Endothelial cell of umbilical vein (primary cell): ENCODE measurements around the gene S100A5.

Experiments used
- CTCF ChIP-seq, 2 donors: IDR thresholded peaks; 1 replicate in 1 of 2; 2 replicates in 1 of 2; pipeline ENCODE4 v1.5.1; 2011; ENCODE audit warnings: low read length in 2 of 2, mild to moderate bottlenecking in 2 of 2, moderate library complexity in 2 of 2, control low read depth in 1 of 2, inconsistent platforms in 1 of 2, low read depth in 1 of 2; ENCODE audit not compliant: insufficient read depth in 1 of 2; ENCODE audit errors: extremely low read depth in 1 of 2
- EZH2 ChIP-seq: IDR thresholded peaks from 2 replicates; pipeline ENCODE4 v1.6.1; 2012; ENCODE audit warnings: borderline replicate concordance, low read depth, mild to moderate bottlenecking, moderate library complexity, low read length, inconsistent platforms; ENCODE audit not compliant: severe bottlenecking

DNA sequence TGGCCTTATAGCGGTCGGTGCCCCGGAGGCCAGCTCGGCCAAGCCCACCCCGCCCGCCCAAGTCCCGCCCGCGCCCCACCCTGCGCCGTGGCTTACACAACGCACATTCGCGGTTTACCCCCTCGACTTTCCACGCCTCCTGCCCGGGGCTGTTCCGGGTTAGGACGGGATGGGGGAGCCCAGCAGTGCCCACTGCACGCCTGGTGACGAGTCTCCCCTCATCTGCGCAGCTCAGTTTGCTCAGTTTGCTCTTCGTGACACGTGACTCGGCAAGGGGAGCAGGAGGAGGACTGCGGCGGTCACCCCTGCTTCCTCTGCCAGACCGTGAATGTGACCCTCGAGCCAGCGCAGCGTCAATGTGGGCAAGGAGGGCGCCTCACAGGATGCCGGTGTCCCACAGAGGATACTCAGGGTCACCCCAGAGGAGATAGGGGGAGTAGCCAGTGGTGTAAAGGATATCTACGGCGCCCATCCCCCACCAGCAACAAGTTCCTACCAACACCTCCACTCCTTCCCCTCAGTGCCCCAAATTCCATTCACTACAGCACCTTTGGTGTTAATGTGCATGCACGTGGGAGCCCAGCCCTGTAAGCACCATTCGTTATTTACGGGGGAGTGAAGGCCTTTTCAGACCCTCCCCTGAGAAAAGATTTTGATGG lies 4.6 kb downstream of the S100A5 start:
- TF ChIP-seq EZH2 (no peak), CTCF (IDR thresholded peaks at IDR 0.05; ENCODE audit: extremely low read depth in 1 of 2, insufficient read depth in 1 of 2, low read depth in 1 of 2, low read length in 2 of 2) (no peak)
